ENCODE measurements around the gene P2RY14.

P2RY14 gene

DNA sequence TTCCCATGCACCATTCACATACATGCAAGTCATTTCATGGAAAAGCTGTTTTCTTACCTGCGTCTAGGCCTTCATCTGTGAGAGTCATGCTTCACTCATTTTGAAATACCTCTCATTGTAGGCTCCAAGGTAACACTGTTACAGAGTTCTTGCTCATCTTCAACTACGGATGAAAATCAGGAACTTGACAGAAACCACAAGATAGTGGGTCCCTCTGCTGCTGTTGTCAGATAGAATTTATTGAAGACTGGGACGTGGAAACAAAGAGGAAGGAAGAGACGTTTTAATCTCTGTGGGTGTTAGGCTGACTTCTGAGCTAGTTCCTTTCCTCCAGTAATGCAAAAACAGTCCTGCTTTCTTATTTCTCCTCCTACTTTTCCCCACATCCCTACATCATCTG is at the start of gene P2RY14:
Gene P2RY14, minus strand, starts transcription at position 313 of the 400 bp plus-strand sequence. CDS start 64,226 bp downstream, outside the sequence.
- no peak for DNase-seq

DNA sequence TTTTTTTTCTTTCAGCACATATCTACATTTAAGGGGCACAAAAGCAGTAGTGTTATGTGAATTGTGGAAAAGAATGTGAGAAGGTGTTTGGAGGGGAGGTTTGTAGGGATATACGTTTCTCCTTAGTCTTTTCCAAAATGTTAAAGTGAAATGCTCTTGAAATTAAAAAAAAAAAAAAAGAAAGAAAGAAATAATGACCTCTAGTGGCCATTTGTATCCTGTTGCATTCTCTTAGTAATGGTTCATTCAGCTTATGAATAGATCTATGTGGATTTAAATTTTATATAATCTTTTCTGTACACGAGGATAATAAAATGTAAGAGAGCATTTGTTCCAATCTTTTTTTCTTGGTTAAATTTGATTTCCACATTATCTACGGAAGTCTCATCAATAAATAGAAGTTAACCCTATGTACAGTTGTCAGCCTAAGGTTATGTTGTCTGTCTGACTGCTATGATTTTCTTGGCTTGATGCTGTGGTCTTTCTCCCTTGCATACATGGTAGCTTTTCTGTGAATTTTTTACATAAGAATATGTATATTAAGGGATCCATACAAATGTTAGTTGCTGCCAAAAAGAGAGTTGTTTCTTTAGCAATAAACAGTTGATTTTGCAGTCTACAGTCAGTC is 49.3 kb upstream of the P2RY14 start:
- DNase-seq = peak in 1 of 2 experiments; percentile 36

DNA sequence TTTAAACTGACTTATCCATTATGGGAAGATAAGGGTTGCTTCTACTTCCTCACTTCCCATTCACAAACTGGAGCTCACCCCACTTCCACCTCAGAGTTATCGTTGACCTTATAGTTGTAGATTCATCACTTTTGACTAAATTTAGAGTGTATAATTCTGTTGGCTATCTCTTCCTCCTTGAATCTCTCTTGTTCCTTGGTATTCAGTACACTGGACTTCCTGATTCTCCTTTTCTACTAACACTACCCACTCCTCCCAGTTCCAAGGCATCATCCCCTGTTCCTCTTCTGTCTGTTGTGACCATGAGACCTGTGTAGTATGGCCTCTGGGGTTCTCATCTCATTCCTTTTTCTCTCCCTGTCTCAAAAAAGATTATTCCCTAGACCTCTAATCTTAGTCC is 44.2 kb upstream of the P2RY14 start:
- no peak for DNase-seq

DNA sequence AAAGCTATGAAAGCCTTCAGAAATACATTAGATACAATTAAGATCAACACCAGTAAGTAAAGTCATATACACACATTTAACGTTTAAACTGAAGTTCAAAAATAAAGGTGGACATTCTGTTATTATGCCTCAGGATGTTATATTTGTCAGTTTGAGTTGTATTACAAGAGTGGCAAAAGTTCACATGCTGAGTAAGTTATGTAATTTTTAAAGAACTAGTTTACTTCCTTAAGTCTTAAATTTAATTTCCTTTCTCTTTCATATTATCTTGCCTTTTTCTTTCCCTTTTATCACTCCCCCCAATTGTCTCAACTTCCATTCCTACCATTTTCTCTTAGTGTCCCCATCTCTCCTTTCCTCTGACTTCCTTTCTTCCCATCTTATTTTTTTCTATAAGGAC is 43.2 kb upstream of the P2RY14 start:
- DNase-seq = no peak

DNA sequence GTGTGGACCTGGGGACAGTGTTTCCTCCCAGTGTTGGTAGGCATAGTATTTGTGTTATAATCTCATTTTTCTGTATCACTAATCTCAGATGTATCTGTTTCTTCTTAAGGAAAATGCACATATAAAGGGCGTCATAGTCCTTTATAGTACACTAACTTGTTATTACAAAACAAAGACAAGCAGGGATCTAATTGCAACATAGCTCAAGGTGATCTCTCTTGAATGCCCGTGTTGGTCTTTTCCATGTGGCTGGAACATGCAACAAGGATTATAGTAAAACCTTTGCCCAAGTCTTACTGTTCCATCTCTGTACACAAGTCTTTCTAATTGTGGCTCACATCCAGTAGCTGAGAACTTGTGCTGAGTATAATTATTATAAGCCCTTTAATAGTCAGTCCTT is 41.8 kb upstream of the P2RY14 start:
- no peak for DNase-seq

DNA sequence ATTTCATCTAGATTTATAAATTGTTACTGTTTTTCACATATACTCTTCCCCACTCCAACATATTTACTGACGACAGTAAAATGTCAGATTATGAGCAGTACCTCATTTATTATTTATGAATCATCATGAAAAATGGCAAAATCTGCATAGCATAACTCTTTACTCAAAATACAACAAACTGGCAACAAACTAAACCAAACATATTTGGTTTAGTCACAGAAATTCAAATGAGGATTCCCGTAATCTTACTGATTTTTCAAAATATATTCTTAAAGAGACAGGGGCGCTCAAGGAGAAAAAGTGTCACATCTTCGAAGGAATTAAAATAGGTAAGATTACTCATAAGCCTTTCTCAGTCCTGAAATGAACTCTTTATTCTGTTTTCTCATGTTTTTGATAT is 41.3 kb upstream of the P2RY14 start:
- no peak for DNase-seq

DNA sequence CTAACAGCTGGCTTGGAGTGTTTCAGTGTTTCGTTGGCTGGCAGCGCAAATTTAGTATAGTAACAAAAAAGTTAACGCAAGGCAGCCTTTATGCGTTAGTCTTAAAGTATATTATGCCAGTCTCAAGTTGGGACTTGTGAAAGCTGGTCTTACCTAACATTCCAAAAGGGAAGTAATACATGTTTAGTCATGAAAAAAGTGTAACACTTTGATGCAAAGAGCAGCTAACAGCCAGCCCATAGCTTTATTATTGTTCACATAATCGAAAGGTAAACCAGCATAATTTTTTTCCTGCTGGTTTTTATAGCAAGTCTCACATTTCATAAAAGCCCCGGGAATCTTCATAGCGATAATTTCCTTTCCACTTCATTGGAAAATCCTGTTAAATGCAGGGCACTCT is 40.6 kb upstream of the P2RY14 start:
- no peak for DNase-seq

DNA sequence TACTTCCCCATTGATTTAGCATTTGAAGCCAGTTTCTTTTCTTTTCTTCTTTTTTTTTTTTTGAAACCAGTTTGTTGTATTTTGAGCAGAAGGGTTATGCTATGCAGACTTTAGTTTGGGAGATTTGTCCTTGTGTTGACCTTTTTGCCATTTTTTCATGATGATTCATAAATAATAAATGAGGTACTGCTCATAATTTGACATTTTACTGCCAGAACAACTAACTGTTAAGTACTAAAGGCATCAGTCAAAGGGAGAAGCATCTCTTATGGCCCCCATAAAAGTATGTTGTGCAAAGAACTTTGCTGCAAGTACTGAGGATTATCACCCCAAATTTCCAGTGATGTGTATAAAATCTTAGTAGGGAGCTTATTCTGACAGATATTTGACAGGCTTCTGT is 40.0 kb upstream of the P2RY14 start:
- DNase-seq = no peak

DNA sequence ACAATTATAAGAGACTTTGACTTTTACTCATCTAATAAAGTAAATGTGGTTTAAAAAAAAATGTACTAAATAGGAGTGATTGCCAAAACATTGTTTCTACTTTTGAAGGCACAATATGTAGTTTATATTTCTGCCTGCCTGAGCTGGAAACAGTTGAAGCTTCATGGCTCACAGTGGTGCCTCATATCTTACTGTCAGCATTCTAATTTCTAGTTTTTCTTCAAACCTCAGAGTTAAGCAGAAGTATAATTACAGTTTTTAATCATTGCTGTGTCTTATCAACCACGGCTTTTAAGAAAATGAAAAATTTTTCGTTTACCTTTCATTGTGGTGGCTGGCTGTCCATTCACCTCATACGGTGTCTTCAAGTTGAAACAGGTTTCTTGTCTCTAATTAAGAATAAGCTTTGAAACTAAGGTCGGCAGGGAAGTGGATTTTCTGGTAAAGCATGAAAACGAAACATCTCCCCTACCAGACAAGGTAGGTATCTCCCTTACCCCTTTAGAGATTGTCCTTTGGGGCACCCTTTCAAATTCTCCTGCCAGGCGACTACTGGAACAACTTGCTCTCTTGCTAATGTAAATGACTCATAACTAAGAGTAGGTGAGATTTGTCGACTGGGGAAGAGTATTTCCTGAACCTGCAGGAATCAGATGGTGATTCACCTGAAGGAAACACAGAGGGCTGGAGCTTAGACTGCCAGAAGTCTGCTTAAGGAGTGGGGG is 38.1 kb upstream of the P2RY14 start, which contains the start of gene GPR87:
Gene GPR87, minus strand, starts transcription at position 554 of the 725 bp plus-strand sequence. CDS start 16,720 bp downstream, outside the sequence.
- DNase-seq = no peak

DNA sequence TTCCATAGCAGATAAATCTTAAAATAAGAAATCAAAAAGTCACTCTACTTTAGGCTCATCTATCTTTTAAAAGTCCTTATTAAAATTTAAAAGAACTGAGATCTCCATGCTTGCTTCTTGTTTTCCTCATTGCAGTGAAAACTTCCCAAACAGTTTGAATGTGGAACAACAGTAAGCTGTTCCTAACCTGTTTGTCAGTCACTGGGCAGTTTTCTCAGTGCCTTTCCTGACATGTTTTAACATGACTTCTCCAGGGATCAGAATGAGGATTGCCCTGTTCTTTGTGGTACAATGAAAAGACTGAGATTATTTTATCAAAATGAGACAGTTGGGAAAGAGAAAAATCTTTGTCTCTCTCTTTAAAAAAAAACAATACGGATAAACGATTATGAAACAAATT is 37.5 kb upstream of the P2RY14 start:
- no peak for DNase-seq

DNA sequence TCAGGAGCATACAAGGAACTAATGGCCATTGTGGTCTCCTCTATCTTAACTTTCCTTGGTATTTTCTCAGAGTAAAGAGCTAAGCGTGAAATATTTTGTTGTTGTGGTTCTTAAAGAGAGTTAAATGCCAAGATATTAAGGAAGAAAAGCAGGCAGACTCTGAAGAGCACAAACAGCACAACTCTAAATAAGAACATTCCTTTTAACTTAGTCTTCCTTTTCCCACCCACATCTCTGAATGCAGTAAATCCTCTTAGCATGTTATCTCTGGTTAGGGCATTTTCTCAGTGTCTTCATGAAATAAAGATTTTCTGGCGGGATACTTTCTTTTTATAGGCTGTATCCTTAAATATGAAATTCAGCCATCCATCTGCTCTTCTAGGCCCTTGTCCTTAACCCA is 36.8 kb upstream of the P2RY14 start:
- DNase-seq = no peak

DNA sequence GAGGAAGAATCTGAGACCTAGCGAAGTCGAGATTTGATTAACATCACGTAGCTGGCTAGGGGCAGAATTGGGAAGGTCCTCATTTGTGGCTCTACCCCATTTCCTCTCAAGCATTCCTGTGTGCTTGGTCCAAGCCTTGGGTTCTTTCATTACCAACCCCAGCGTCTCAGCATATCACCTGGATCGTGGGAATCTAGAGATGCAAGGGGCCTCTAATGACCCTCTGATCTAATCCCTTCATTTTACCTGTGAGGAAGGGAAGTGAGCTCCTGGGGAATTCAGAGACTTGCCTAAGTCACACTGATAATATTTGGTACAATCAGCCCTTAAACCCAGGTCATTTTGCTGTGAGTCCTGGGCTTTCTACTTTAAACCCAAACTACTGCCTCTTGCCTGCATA is 36.3 kb upstream of the P2RY14 start:
- DNase-seq = no peak

DNA sequence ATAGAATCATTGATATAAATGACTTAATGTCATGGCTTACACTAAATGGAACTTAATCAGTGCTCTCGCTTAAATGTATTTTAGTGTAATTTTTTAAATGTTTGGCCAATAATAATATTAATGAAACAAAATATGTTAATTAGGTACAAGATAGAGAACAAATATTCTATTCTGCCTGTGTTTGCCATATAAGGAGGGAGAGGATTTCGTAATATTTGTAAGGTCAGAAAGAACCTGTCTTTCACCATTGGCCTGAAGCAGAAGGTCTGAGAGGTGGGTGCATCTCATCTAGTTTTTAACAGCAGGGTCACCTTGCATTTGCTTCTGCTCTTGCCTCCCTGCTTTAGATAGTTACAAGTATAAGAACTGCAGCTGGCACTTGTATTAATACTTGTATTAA is 35.8 kb upstream of the P2RY14 start:
- no peak for DNase-seq

DNA sequence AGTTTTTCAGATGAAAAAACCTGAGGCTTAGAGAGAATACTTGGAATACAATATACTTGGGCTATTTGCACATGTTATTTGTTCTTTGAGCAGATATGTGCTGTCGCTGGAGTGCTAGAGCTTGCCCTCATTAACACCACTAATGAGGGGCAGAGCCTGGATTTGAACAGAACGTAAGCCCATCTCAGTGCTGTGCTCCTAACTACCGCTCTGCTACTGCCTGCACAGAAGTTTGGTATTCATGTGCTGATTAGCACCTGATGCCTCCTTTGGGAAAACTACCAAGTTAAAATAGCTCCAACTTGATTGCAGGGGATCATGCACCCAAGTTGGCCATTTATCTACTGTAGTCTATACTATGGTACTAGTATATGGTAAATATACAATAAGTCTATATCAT is 34.6 kb upstream of the P2RY14 start:
- no peak for DNase-seq

DNA sequence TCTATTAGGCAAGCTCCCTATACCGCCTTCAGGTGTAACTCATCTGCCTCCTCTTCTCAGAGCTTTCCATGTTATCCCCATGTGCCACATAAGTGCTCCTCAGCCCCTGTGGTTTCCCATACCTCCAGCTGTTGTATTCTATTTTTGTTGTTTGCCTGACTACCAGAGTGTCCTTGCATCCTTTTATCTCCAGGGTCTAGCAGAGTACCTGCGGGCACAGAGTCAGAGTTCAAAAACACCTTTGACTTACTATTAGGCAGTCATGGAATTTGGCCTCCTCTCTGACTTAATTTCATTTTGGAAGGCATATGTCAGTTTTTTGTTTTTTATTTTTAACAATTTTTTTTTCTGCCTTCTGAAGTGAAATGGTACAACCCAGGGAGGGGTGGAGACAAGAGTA is 31.2 kb upstream of the P2RY14 start:
- DNase-seq = no peak

DNA sequence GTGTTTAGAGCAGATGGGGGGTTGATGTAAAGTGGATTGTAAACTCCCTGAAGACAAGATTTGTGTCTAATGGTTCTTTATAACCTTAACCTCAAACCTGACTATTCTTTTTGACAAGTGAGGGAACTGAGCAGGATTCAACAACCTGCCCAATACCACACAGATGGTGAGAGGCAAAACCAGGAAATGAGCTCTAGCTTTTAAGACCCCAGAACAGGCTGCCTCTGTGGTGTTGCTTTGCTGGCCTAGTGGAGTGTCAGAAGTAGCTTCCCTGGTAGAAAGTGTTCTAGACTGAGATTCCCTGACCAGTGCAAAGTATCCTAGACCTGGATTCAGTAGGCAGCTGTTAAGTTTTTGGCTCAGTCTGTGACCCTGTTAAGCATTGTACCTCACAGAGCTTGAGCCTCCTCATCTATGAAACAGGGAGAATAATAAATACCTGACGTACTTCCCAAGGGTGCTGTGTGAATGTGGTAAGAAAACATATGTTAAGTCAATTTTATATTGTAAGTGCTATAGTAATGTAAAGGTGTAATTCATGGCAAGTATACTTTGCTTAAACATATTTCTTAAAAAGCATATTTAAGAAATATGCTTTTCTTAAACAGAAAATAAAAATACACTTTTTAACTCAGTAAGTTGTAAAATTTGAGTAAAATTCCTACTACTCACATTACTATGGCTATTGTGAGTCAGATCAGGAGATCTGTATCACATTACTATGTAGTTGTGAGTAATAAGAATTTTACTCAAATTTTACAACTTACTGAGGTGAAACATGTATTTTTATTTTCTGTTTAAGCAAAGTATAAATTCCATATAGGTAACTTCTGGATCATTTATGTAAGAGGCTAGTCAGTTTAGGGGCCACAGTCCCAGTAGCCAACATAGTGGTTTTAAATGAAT is 29.5 kb upstream of the P2RY14 start:
- no peak for DNase-seq

DNA sequence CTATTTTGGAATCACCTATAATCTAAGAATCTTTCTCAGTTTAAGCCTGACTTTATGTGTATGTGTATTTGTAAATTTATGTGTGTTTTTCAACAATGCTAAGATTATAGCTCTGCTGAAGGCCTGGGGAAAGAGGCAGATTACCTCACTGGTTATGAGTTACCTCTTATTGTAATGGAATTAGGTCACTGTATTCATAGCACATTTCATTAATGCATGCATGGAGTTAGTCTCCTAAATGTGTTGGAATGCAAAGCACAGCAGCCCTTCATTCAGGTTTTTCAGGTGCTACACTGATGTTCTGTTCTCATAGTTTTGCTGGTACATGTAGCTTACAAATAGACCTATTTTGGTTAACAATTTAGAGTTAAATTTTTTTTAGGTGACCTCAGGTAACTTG is 28.8 kb upstream of the P2RY14 start:
- DNase-seq = no peak

DNA sequence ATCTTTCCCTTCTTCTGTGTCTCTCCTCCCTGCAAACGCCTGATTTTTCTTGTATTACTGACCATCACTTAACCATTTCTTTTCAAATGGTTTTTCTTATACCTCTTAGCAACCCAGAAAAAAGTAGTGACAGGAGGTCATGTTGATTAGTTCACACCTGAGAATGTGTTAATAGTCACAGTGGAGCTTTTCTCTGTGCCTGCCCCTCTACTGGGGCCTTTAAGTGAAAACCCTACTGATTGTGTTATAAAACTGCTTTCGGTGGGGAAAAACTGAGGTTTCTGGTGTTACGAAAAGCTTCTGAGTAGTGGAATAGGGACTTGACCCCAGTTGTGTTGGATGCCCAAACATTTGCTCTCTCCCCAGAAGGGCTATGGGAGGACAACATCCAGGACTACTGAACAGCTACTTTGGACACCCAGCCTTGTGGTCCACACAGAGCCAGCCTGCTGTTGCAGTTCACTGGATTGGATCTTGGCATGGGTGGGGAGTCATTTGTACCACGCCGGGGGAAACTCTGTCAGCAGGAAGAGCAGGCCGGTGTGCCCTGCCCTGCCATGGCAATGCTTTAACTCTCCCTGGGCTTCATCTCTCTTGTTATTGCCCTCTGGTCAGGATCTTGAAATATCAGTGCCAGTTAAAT is 27.9 kb upstream of the P2RY14 start:
- DNase-seq = no peak

DNA sequence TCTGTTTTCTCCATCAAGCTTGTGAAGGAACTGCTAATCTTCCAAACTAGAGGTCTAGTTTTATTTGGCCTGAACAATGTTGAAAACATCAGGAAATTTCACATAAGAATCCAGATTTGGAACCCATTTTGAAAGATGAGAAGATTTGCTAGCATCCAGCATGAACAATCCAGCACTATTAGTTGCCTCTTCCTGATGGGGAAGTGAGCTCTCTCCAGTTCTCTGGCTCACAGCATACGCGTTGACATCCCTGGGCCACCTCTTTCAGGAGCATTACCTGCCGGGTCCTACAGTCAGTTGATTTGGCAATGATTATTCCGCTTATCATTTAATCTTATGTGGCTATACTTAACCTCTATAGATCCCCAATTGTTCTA is 27.4 kb upstream of the P2RY14 start:
- no peak for DNase-seq

DNA sequence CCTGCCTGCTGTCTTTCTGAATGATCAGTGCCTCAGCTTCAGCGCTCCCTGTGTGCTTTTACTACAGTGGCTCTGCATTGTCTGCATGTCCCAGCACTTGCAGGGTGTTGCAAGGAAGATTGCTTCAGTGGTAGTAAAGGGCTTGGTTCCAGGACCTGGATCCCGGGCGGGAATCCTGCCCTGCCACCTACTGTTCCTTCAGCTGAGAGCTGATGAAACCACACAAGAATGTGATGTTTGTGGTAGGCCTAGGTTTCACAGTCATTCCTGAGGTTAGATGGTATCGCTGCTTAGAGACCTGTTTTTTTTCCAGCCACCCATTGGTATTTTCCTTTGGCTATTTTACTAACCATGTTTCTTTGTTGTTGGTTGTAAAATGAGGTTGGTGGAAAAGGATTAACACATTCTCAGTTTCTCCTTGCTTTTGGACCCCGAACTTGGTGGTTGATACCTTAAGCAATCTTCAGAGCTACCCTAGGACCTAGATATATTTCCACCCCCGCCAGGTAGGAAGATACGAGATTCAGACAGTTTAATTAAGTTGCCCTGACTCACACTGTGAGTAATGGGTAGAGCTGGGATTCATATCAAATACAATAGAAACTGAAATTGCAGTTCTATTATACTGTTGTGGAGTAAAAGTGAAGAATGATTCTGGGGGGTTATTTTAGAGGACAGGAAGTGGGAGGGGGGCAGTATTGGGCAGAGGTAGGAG is 26.9 kb upstream of the P2RY14 start:
- DNase-seq = no peak

DNA sequence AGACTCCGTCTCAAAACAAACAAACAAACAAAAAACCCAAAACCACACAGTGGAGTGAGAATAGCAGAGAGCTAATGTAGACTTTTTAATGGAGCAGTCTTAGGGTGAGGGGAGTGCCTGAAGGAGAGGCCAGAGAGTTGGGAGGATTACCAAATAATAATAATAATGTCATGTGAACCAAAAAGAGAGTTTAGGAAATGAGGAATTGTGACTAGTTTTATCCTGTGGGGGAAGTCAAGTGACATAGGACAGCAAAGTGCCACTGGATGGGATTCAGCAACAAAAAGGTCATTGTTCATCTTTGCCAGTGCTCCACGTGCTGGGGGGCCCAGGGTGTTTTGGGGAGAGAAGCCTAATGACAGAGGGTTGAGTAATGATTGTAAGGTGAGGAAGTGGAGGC is 25.4 kb upstream of the P2RY14 start:
- no peak for DNase-seq

DNA sequence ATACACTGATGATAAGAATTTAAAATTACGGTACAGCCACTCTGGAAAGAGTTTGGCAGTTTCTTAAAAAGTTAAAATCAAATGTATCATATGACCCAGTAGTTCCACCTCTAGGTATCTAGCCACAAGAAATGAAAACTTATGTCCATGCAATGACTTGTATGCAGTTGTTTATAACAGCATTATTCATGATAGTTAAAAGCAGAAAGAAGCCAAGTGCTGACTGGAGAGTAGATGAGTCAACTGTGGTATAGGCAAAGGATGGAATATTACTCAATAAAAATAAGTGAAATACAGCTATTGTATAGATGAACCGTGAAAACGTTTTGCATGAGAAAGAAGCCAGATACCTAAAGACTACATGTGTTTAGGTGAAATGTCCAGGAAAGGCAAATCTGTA is 23.4 kb upstream of the P2RY14 start:
- no peak for DNase-seq

DNA sequence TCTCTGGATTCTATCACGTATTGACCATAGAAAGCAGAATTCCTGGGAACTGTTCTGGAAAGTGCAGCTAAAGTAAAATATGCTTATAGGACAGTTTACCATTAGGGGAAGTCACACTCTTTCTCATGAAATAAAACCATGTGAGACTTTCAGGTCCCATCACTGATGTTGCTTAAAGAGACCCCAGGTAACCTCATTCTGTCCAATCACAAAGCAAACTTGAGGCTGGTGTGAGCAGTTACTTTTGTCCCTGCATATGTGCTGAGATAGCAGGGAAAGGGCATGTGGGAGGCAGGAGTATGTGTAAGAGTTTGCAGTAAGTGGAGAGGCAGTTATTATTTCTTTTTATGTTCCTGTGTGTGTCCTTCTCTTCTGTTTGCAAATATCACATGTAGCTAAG is 22.2 kb upstream of the P2RY14 start:
- no peak for DNase-seq
